Osteoblast (primary cell): ENCODE data around the gene SPIB. TPM values are rescaled to one million over a fixed set of nuclear protein-coding genes. Genes with fewer than 3 reads are reported as not detected.

Experiments used
- DNase-seq: peaks from one replicate; pipeline ENCODE4 v3.0.0; 2011; ENCODE audit warnings: low spot score, mixed read lengths; ENCODE audit not compliant: insufficient read length; ENCODE audit errors: missing footprints
- H2AFZ ChIP-seq: 2 replicates; pipeline ENCODE4 v1.6.0; 2011; ENCODE audit warnings: mild to moderate bottlenecking, low read length
- H3K27ac ChIP-seq: 2 replicates; pipeline ENCODE4 v1.5.1; 2011; ENCODE audit warnings: mild to moderate bottlenecking, low read depth, low read length, moderate library complexity
- H3K27me3 ChIP-seq: 2 replicates; pipeline ENCODE4 v1.6.0; 2012; ENCODE audit warnings: mild to moderate bottlenecking, control low read depth, inconsistent platforms, low read length, moderate library complexity; ENCODE audit not compliant: insufficient read depth
- H3K36me3 ChIP-seq: 2 replicates; pipeline ENCODE4 v1.5.1; 2011; ENCODE audit warnings: mild to moderate bottlenecking, low read length, control low read depth, moderate library complexity; ENCODE audit not compliant: insufficient read depth
- H3K4me1 ChIP-seq: 2 replicates; pipeline ENCODE4 v1.5.1; 2011; ENCODE audit warnings: mild to moderate bottlenecking, low read length, control low read depth, moderate library complexity; ENCODE audit not compliant: insufficient read depth
- H3K4me2 ChIP-seq: 2 replicates; pipeline ENCODE4 v1.6.0; 2011; ENCODE audit warnings: mild to moderate bottlenecking, low read length; ENCODE audit not compliant: insufficient read depth
- H3K4me3 ChIP-seq: fragments of 200-600 bp; sonication (generic); 3 replicates; pipeline ENCODE4 v1.5.1; 2012; ENCODE audit warnings: mild to moderate bottlenecking, low read length, inconsistent platforms; ENCODE audit not compliant: insufficient read depth
- H3K79me2 ChIP-seq: 2 replicates; pipeline ENCODE4 v1.6.0; 2012; ENCODE audit warnings: mild to moderate bottlenecking, low read length, control low read depth, inconsistent platforms; ENCODE audit not compliant: insufficient read depth
- H3K9me3 ChIP-seq: 2 replicates; pipeline ENCODE4 v1.5.1; 2011; ENCODE audit warnings: low read depth, low read length, control low read depth
- H4K20me1 ChIP-seq: 2 replicates; pipeline ENCODE4 v1.6.0; 2012; ENCODE audit warnings: mild to moderate bottlenecking, low read length, control low read depth; ENCODE audit not compliant: insufficient read depth
- CTCF ChIP-seq: IDR thresholded peaks from 2 replicates; pipeline ENCODE4 v1.5.1; 2011; ENCODE audit warnings: mild to moderate bottlenecking, low read depth, low read length, moderate library complexity; ENCODE audit errors: extremely low read depth
- total RNA-seq: library from RNA; depleted of rRNA; stranded (reverse); fragments of >200 nt; gene quantifications from 2 replicates; pipeline ENCODE4 v1.2.3, GENCODE V29; 2012

The SPIB gene
- total RNA-seq, 1 donor: 0.36 TPM

DNA sequence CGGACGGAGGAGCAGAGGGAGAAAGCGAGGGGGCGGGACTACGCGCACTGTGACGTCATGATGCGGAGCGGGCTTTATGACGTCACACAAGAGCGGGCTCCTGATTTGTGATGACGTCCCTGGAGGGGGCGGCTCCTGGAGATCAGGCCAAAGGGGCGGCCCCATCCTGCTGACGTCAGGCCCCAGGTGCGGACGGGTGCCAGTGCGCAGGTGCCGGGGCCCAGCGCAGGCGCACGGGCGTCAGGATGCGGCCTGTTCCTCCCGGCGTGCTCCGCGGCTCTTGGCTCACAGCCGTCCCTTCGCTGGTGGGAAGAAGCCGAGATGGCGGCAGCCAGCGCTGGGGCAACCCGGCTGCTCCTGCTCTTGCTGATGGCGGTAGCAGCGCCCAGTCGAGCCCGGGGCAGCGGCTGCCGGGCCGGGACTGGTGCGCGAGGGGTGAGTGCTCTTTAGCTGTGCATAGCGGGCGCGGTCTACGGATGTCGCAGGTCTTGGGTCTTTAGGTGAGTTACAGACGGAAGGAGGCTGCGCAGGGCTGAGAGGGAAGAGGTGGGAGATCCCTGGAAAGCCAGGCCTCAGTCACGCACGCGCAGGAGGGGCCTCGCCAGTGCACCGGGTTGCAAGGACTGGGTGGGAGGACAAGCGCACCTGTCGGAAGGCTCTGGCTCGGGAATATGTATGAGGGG lies 57.6 kb downstream of the SPIB start, which contains the start of the genes EMC10 and GARIN5A:
EMC10 (plus strand) TSS at position 284 of the 683 bp plus-strand sequence; CDS start at position 322, 38 bp downstream.
GARIN5A (minus strand) TSS at position 625 of the 683 bp plus-strand sequence; CDS start at position 165, 460 bp downstream.
- H3K79me2 ChIP-seq: peaks cover 23% of the 10 kb centered on the region
- peak within 1 kb of the TSS; percentile 67 for H3K27ac ChIP-seq
- TF ChIP-seq CTCF: no peak
- no peaks in the 10 kb centered on the region for H3K9me3 ChIP-seq
- H3K4me3 ChIP-seq: peak within 1 kb of the TSS; percentile 99
- peaks cover 10% of the 10 kb centered on the region for H3K36me3 ChIP-seq
- H2AFZ ChIP-seq: peak within 1 kb of the TSS; percentile 93
- peak within 1 kb of the TSS; percentile 84 for H3K4me2 ChIP-seq
- peaks cover 7% of the 10 kb centered on the region for H3K4me1 ChIP-seq
- peak; percentile 100 for DNase-seq
- no peaks in the 10 kb centered on the region for H3K27me3 ChIP-seq
- H4K20me1 ChIP-seq: peaks cover 23% of the 10 kb centered on the region

- Histone ChIP-seq H3K79me2 (peaks cover 23% of the 10 kb centered on the region), H3K27ac (peak overlapping the region; percentile 67), H4K20me1 (peaks cover 23% of the 10 kb centered on the region), H3K4me3 (peak overlapping the region; percentile 99), H3K4me2 (peak overlapping the region; percentile 84), H3K27me3 (no peaks in the 10 kb centered on the region), H2AFZ (peak overlapping the region; percentile 93), H3K9me3 (no peaks in the 10 kb centered on the region), H3K4me1 (peaks cover 7% of the 10 kb centered on the region), H3K36me3 (peaks cover 10% of the 10 kb centered on the region)
- no peak for DNase-seq
- TF ChIP-seq CTCF: no peak
Measured at GRCh38 chr19:50476907-50477238, 58.1 kb downstream of the SPIB start.

DNA sequence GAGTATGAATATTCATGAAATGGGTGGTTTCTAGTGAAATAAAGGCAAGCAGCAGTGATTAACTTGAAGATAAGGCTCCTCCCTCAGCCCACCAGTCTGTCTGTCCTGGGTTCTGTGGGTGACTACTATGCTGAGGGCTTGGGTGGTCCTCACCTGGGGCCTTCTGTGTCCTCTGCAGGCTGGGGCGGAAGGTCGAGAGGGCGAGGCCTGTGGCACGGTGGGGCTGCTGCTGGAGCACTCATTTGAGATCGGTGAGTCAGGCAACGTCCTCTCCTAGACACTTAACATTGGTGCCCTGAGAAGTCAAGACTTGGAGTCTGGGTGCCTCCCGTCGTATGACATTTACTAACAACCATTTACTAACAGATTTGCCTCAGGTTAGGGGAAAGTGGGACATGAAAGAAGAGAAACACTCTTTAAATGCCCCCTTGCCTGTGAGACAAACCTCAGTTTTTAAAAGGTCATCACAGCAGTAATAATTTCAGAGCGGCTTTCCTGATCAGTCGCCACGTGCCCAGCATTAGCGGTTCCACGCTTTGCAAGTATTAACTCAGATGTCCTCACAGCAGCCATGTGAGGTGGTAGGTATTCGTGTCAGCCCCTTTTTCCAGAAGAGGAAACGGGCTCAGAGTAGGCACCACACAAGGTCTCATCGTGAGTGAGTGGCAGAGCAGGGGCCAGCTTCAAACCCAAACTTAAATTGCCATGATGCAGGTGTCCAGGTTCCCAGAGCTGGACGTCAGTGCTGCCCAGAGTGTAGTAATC lies 59.2 kb downstream of the SPIB start:
- peaks cover 7% of the 10 kb centered on the region for H3K4me1 ChIP-seq
- no peaks in the 10 kb centered on the region for H3K9me3 ChIP-seq
- peak overlapping the region; percentile 99 for H3K4me3 ChIP-seq
- peaks cover 10% of the 10 kb centered on the region for H3K36me3 ChIP-seq
- H3K79me2 ChIP-seq: peaks cover 23% of the 10 kb centered on the region
- TF ChIP-seq CTCF: no peak
- H3K4me2 ChIP-seq: peak overlapping the region; percentile 84
- no peak for DNase-seq
- no peak overlapping the region for H2AFZ ChIP-seq
- peaks cover 23% of the 10 kb centered on the region for H4K20me1 ChIP-seq
- no peaks in the 10 kb centered on the region for H3K27me3 ChIP-seq
- H3K27ac ChIP-seq: no peak overlapping the region
